Upper lobe of right lung (tissue), 1 donor: ENCODE results near the gene RAB27A. TPM values are rescaled to one million over a fixed set of nuclear protein-coding genes. Genes with fewer than 3 reads are reported as not detected.

ENCODE experiments used
- ATAC-seq: fragments of 200-7000 bp; cut with Tn5 transposase; one replicate; pipeline ENCODE4 v1.9.1; 2020; ENCODE audit warnings: mild to moderate bottlenecking, moderate library complexity
- DNase-seq: peaks from one replicate; pipeline ENCODE4 v3.0.0-alpha.2; 2020
- H3K27ac ChIP-seq: fragments of 200-600 bp; one replicate; pipeline ENCODE4 v1.8.0; 2022
- H3K27me3 ChIP-seq: fragments of 200-600 bp; one replicate; pipeline ENCODE4 v1.8.0; 2022; ENCODE audit warnings: mild to moderate bottlenecking
- H3K36me3 ChIP-seq: fragments of 200-600 bp; one replicate; pipeline ENCODE4 v1.8.0; 2022
- H3K4me1 ChIP-seq: fragments of 200-600 bp; one replicate; pipeline ENCODE4 v1.8.0; 2022
- H3K4me3 ChIP-seq: fragments of 200-600 bp; one replicate; pipeline ENCODE4 v1.8.0; 2022; ENCODE audit warnings: mild to moderate bottlenecking
- H3K9me3 ChIP-seq: fragments of 200-600 bp; one replicate; pipeline ENCODE4 v1.8.0; 2022
- CTCF ChIP-seq: fragments of 200-600 bp; IDR thresholded peaks from one replicate; pipeline ENCODE4 v1.8.0; 2022; ENCODE audit warnings: antibody characterized with exemption
- intact Hi-C: fragments of 100-400 bp; cut with DNase I; formaldehyde crosslinking; loops from one replicate; pipeline ENCODE4 v1.11.0; 2022
- total RNA-seq: library from RNA; stranded (reverse); fragmentation: NEBNext Ultra II Directional; extraction: Animal tissue kit (Norgen Biotek cat#: 25700); gene quantifications from one replicate; pipeline ENCODE4 v1.2.1, GENCODE V29; 2021
- donor health status: DM: no; HTN: yes; CAD: no; lungs with severe emphysema.

Gene RAB27A
- total RNA-seq, 1 donor from 2014 or later, result 72.5 TPM

GRCh38 chr15:55224892-55225291 is 64.7 kb downstream of the RAB27A start:
- Histone ChIP-seq H3K27me3 (no peaks in the 10 kb centered on the region), H3K4me1 (peaks cover 30% of the 10 kb centered on the region), H3K27ac (peak overlapping the region; percentile 12), H3K9me3 (no peaks in the 10 kb centered on the region), H3K4me3 (no peak overlapping the region), H3K36me3 (peaks cover 28% of the 10 kb centered on the region)
- intact Hi-C loops, result no loop called here
- no peak for TF ChIP-seq CTCF
- no peak for DNase-seq
- peak; percentile 53 for ATAC-seq

- no peaks in the 10 kb centered on the region for H3K27me3 ChIP-seq
- intact Hi-C loops, result no loop called here
- H3K9me3 ChIP-seq, result no peaks in the 10 kb centered on the region
- peaks cover 30% of the 10 kb centered on the region for H3K4me1 ChIP-seq
- no peak overlapping the region for H3K4me3 ChIP-seq
- peak overlapping the region; percentile 87 for H3K27ac ChIP-seq
- H3K36me3 ChIP-seq, result peaks cover 13% of the 10 kb centered on the region
- DNase-seq (no peak), ATAC-seq (peak; percentile 33)
- TF ChIP-seq CTCF, result no peak
Observed at GRCh38 chr15:55222588-55222987, 67.0 kb downstream of the RAB27A start.

- Histone ChIP-seq H3K4me3 (no peak overlapping the region), H3K27me3 (no peaks in the 10 kb centered on the region), H3K36me3 (peaks cover 8% of the 10 kb centered on the region), H3K4me1 (peaks cover 30% of the 10 kb centered on the region), H3K9me3 (no peaks in the 10 kb centered on the region), H3K27ac (peak overlapping the region; percentile 87)
- DNase-seq (no peak), ATAC-seq (peak; percentile 86)
- no peak for TF ChIP-seq CTCF
- intact Hi-C loops, result no loop called here
Observed at GRCh38 chr15:55221090-55222011, 68.3 kb downstream of the RAB27A start.

GRCh38 chr15:55220606-55221005 is 69.0 kb downstream of the RAB27A start:
- DNase-seq (no peak), ATAC-seq (no peak)
- peaks cover 2% of the 10 kb centered on the region for H3K36me3 ChIP-seq
- H3K9me3 ChIP-seq, result no peaks in the 10 kb centered on the region
- no peaks in the 10 kb centered on the region for H3K27me3 ChIP-seq
- H3K27ac ChIP-seq, result peak overlapping the region; percentile 87
- H3K4me1 ChIP-seq, result peaks cover 30% of the 10 kb centered on the region
- intact Hi-C loops, result no loop called here
- TF ChIP-seq CTCF, result no peak
- H3K4me3 ChIP-seq, result no peak overlapping the region

GRCh38 chr15:55218056-55218455 is 71.6 kb downstream of the RAB27A start:
- Histone ChIP-seq H3K36me3 (no peaks in the 10 kb centered on the region), H3K27me3 (no peaks in the 10 kb centered on the region), H3K4me1 (peaks cover 27% of the 10 kb centered on the region), H3K27ac (no peak overlapping the region), H3K4me3 (no peak overlapping the region), H3K9me3 (no peaks in the 10 kb centered on the region)
- intact Hi-C loops, result loop anchor here (5.0 kb wide), 1 partner anchor 74 kb away; no protein-coding TSS in a partner anchor
- DNase-seq (no peak), ATAC-seq (no peak)
- no peak for TF ChIP-seq CTCF
